Measurements from ENCODE around the gene FAM72C. TPM values are rescaled to one million over a fixed set of nuclear protein-coding genes. Genes with fewer than 3 reads are reported as not detected.
"Not testable (repeated sequence)": the region's sequence is repeated elsewhere in the genome, so short reads cannot be mapped to it uniquely, and the experiment has no call there.

FAM72C gene
- total RNA-seq, 1 experiment from 2014 or later = 5.2 TPM

DNA sequence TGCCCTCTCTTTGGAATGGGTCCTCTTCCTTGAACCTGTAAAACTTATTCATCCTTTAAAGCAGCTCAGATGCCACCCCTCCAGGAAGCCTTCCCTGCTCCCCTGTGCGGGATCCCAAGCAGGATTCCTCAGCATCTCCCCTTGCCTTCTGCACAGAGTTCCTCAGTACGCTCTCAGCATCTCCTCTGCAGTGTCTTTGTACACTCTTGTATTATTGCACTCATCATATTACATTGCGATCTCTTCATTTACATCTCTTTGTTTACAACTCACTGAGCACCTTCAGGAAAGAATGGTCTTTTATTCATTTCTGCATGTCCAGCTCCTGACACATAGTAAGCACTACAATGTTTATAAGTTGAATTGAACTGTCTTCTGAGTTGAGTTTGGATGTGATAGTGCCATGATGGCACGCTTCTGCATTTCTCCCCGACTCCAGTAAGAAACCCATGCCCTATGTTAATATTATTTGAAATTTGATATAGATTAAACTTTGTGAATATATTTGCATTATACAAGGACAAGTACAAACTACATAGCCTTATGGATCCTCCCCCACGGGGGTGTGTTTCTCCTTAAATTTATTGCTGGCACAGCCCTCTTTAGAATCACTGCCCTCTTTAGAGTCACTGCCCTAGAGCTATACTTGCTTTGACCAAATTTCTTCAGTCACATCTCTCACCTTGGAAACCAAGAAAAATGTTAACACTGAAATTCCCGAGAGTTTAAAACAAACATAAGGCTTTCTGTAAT is 13.1 kb upstream of the FAM72C start:
- DNase-seq (ENCODE audit: low spot score) = not testable (repeated sequence)

DNA sequence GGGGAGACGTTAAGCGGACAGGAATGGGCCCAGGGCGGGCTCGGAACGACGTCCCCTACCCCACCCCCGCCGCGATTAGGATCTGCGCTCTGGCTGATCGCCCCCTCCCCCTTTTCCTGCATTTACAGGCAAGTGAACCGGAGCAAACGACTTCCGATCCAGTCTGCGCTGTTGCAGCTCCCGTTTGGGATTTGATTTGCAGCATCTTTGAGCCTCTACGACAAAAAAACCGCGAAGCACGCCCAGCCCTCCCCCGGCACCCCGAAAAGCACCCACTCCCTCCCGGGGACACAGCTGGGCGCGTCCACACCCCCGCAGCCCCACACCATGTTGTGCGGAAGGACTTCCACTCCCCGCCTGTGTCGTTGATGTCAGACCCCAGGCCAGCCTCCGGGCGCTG is 2.6 kb upstream of the FAM72C start:
- DNase-seq (ENCODE audit: low spot score) = not testable (repeated sequence)

- DNase-seq (ENCODE audit: low spot score) = not testable (repeated sequence)
Observed at GRCh38 chr1:143973876-143974414, 2.2 kb upstream of the FAM72C start.

DNA sequence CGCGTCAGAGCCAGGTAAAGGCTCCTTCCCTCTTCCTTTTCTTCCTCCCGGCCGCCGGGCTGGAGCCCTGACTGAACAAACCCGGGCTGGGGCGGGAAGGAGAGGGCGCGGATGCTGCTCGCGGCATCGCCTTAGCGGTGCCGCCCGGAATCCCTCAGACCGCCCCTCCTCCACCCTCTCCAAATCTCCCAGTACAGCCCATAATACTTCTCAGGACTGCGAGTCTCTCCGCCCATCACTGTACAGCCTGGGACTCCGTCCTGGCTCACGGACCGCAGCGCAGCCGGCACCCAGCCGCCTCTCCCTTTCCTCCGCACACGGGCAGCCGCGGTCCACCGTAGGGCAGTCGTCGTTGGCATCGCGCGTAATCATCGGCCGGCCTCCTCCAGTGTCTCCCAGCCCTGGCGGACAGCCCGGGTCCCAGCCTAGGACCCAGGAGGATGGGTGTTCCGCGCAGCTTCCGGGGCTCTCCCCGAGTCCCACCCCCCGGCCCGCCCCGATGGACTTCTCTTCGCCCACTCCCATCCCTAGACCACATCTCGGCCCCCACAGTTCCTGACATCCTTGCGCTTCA is 1.1 kb upstream of the FAM72C start:
- not testable (repeated sequence) for DNase-seq (ENCODE audit: low spot score)

DNA sequence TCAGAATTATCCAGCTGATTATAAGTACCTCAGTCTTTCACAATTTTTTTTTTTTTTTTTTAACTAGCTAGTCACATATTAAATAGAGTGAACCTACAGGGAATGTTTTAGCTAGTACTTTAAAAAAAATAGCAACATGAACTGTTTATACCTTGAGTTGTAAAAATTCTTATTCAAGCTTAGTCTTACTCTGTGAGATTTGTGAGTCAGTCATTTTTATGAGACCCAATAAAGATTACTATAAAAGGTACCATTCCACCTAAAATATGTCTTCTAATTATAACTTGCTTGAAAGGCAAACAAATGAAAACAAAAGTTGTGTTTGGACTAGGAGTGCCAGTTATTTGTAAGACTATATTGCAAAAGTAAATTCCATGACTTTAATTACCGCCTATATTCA is 5.9 kb downstream of the FAM72C start:
- not testable (repeated sequence) for DNase-seq (ENCODE audit: low spot score)

GRCh38 chr1:143964294-143964693 is 7.5 kb downstream of the FAM72C start:
- DNase-seq (ENCODE audit: low spot score) = not testable (repeated sequence)

DNA sequence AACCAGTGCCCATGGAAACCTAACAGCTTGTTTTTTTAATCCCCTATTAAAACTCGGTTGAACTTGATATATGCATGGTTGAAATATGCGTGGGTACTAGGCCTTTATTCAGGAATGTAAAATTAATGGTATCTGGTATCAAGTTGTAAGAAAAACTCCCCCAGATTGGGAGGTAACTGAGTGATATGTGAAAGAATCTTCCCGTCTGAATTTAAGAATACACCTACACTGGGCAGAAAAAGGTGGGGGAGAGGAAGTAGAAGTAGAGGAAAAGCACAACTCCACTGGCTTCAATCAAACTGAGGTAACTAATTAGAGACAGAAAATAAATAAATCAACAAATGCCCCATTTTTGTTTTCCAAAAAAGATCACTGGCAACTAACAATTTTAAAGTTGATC is 15.9 kb downstream of the FAM72C start:
- not testable (repeated sequence) for DNase-seq (ENCODE audit: low spot score)

GRCh38 chr1:143952913-143953312 is 18.9 kb downstream of the FAM72C start:
- not testable (repeated sequence) for DNase-seq (ENCODE audit: low spot score)

- DNase-seq (ENCODE audit: low spot score) = not testable (repeated sequence)
Observed at GRCh38 chr1:143951485-143952391, 20.0 kb downstream of the FAM72C start.

- DNase-seq (ENCODE audit: low spot score) = not testable (repeated sequence)
Observed at GRCh38 chr1:143947749-143948148, 24.0 kb downstream of the FAM72C start.

DNA sequence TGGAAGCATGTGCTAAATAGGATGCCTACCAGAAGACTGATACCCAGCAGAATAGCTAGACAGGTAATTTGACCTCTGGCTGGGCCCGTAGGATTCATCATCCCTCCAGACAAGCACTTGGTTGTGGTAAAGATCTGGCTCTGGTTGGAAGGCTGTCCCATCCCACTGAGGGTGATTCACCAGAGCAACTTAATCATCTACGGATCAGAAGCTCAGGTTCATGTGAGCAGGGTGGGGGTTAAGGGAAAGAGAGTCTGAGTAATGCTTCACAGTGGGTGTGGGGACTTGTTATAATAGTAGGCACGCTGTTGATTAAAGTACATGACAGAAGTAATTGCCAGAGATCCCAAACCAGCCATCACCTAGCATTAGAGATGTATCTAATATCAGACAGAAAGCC is 26.5 kb downstream of the FAM72C start:
- not testable (repeated sequence) for DNase-seq (ENCODE audit: low spot score)

DNA sequence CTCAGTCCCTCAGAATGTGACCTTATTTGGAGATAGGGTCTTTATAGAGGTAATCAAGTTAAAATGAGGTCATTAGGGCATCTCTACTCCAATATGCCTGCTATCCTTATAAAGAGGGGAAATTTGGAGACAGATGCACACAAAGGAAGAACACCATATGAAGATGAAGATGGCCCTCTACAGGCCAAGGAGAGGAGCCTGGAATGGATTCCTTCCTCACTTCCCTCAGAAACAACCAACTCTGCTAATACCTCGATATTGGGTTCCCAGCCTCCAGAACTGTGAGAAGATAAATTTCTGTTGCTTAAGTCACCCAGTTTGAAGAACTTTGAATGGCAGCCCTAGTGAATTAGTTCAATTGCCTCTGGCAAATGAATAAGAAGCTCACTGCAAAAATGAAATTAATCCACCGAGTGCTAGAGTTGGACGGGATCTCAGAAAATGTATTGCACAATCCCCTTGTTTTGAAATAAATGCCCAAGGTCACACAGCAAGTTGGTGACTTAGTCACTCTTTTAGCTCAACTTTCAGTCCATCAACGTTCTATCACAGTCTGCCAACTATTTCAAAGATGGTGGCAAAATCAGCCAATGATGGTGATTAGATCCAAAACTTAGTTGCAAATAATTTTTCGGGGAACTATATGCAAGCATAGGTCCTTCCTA is 27.1 kb downstream of the FAM72C start:
- not testable (repeated sequence) for DNase-seq (ENCODE audit: low spot score)

- not testable (repeated sequence) for DNase-seq (ENCODE audit: low spot score)
Observed at GRCh38 chr1:143943319-143943978, 28.3 kb downstream of the FAM72C start.

DNA sequence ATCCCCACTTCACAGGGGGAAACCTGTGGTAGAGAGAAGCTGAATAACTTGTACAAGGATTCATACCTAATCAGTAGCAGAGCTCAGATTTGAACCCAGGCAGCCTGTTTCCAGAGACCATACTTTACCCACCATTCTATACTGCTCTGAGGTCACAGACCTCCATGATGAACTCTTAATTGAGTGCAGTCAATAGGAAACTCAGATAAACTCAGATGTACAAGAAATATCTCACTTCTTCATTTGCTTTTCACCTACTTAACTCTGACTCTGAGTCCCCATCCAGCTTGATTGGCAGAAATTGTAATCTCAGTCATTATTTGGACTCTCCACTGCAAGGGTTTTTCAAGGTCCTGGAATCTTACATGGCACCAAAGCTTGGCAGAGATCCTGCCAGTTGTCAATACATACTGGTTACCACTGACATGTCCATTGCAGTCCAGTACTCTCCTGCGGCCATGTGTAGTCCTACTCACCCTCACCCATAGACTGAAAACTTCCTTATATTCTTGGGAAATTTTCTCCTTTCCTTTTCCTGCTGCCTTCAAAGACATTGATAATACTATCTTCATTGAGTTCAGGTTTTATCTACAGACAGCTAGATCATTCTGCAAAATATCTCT is 29.4 kb downstream of the FAM72C start:
- DNase-seq (ENCODE audit: low spot score) = not testable (repeated sequence)

DNA sequence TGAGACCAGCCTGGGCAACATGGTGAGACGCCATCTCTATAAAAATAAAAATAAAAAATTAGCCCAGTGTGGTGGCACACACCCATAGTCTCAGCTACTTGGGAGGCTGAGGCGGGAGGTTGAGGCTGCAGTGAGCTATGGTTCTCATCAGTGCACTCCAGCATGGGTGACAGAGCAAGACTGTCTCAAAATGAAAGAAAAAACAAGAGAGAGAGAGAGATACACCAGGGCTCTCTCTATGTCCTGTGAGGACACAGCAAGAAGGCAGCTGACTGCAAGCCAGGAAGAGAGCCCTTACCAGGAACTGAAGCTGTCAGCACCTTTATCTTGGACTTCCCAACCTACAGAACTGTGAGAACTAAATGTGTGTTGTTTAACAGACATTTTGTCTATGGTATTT is 32.1 kb downstream of the FAM72C start:
- not testable (repeated sequence) for DNase-seq (ENCODE audit: low spot score)

DNA sequence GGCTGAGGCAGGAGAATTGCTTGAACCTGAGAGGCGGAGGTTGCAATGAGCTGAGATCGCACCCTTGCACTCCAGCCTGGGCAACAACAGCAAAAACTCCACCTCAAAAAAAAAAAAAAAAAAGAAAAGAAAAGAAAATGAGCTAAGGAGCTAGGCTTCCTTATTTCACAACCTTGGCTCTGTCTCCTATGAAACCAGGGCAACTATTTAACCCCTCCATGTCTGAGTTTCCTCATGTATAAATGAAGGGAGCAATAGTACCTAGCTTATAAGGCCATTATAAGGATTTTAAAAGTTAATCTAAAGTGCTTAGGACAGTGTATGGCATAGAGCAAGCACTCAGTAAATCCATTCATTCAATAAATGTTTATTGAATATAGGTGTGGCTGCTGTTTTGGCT is 32.9 kb downstream of the FAM72C start:
- not testable (repeated sequence) for DNase-seq (ENCODE audit: low spot score)

- peak; percentile 11 for DNase-seq (ENCODE audit: low spot score)
Observed at GRCh38 chr1:143936457-143937115, 35.2 kb downstream of the FAM72C start.

GRCh38 chr1:143919127-143919526 is 52.7 kb downstream of the FAM72C start:
- not testable (repeated sequence) for DNase-seq (ENCODE audit: low spot score)

- not testable (repeated sequence) for DNase-seq (ENCODE audit: low spot score)
Observed at GRCh38 chr1:143918552-143918951, 53.2 kb downstream of the FAM72C start.

- not testable (repeated sequence) for DNase-seq (ENCODE audit: low spot score)
Observed at GRCh38 chr1:143913705-143914104, 58.1 kb downstream of the FAM72C start.

Data from H4 (cell line).